ENCODE data around the gene GNAQ.
"Not testable (repeated sequence)": the region's sequence is repeated elsewhere in the genome, so short reads cannot be mapped to it uniquely, and the experiment has no call there.

The GNAQ gene

GRCh38 chr9:78031444-78031892 is at the start of gene GNAQ:
Gene GNAQ, minus strand, starts transcription at chr9:78031811. Its CDS starts 576 bp downstream, at chr9:78031235.
- DNase-seq = peak in 6 of 51 donors; percentile 37 to 69 (median 51)

DNA sequence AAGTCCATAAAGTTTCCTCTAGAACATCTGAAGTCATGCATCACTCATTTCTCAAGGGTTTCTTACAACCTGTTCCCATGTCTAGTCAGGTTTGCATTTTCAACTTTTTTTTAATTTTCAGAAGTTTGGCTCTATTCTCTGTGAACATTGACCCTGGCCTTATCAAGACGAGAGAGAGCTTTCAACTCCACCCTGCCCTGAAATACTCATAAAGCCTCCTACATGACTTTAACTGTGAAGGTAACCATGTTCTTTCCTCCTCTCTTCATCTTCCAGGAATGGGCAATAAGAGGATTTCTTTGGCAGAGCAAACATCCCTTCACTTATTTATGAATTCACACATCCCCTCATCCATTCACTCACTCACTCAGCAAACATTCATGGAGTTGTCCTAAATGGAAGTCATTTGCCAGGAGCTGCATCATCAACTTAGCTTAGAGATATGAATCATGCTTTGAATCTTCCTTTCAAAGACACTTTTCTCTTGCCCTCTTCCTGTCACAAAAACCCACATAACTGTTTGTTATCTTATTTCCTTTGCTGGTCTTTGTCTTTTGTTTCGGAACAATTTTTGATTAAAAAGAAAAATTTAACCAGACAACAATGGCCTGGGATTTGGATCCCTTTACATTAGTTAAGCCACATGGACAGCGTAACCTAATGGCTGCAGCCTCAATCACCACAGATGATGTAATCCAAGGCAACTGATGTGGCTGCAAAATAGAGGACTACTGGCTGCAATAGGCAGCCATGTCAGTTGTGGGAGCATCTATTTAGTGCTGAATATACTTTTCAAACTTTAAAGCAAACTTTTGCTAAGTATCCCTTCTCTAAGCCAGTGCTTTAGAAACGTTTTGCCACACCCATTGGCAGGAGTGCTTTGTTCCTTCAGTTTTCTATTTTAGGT is 43.0 kb upstream of the GNAQ start:
- DNase-seq = no peak

DNA sequence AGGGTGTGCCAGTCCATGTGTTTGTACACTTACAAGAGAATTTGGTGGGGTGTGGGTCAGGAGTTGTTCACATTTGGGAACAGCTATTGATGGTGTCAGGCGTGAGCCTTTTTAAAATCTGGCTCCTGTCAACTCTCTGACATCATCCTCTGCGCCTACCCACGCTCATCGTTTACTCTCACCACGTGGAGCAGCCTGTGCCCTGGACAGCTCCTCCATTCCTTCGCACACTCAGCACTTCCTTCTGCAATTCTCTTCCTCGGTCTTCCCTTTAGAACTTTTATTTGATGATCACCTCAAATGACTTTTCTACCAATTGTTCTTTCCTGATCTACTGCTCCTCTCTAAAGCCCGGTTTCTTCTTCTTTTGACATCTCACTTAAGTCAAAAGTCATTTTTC is 42.1 kb upstream of the GNAQ start:
- DNase-seq = no peak

DNA sequence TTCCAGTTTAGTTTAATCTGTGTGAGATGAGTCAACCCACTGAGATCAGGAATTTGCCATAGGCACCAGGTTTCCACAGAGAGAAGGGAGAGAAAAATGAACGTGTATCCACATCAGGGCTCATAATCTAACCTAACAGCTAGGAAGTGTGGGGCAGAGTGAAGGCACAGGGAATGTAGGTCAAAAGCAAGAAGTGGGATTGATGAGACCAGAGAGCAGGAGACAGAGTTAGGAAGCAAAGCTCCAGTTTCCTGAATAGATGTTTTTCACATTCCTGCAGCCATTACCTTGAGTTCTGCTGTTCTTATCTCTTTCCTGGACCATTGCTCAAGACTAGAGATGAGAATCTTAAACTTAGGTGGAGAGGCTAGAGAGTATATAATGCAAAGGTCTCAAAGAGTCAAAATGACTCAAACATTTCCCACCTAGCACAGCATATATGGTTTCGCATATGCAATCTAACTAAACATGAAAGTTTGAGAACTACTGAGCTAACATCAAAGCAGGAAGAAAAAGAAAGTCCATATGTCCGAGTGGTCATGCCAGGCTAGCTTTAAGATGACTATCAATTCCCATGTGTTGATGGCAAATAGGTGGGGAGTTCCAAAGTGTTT is 41.1 kb upstream of the GNAQ start:
- no peak for DNase-seq

DNA sequence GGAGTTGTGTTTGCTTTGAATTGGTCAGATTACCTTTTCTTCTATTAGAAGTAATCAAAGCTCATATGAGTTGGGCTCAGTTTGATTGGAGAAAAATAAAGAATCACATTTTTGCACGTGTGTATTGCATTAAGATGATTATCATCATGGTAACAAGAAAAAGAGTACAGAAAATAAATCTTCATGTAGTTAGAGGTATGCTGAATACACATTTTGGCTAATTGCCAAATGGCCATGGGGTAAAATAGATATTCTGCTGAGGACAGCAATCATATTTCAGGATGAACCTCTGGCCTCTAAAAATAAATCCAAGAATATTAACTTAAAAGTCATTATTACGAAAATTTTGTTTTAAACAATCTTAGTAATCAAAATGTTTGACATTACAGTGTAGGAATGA is 38.9 kb upstream of the GNAQ start:
- DNase-seq = no peak

- peak in 23 of 51 donors; percentile 1 to 68 (median 16) for DNase-seq
Measured at GRCh38 chr9:78064075-78064474, 32.5 kb upstream of the GNAQ start.

DNA sequence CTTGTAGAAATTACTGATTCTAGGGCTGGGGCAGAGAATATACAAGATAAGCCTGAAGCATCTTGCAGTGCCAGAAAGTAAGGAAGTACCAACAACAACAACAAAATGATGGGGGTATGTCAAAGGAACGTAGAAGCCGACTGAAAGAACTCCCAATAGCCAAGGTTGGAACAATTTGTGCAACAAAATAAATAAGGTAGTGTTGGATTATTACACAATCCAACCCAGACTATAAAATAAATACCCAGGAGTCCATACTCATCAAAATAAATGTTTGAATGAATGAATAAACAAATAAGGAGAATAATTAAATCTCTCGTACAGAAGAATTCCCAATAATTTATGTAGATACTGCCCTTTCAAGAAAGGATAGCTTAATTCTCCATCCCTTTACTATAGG is 31.1 kb upstream of the GNAQ start:
- no peak for DNase-seq

DNA sequence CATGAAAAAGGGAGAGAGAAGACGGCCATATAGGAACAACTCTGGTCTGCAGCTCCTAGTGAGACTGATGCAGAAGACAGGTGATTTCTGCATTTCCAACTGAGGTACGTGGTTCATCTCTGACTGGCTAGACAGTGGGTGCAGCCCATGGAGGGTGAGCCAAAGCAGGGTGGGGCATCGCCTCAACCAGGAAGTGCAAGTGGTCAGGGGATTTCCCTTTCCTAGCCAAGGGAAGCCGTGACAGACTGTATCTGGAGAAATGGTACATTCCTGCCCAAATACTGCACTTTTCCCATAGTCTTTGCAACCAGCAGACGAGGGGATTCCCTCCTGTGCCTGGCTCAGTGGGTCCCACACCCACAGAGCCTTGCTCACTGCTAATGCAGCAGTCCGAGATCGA is 22.6 kb upstream of the GNAQ start:
- not testable (repeated sequence) for DNase-seq

GRCh38 chr9:78053627-78054026 is 22.0 kb upstream of the GNAQ start:
- no peak for DNase-seq

DNA sequence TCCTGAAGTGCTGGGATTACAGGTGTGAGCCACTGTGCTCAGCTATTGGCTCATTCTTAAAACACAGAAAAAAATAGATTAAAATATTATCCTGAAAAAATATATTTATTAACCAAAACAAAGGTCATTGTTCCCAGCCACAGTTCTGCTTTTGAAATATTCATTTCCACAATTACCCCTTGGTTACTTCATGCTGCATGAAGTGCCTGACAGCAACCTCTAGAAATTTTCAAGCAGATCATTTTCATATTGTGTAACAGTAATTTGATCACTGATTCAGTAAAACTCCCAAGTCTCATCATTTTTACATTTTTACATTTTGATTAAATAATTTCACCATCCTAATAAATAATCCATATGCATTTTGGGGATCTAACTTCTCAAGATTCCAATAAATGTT is 18.8 kb upstream of the GNAQ start:
- no peak for DNase-seq

DNA sequence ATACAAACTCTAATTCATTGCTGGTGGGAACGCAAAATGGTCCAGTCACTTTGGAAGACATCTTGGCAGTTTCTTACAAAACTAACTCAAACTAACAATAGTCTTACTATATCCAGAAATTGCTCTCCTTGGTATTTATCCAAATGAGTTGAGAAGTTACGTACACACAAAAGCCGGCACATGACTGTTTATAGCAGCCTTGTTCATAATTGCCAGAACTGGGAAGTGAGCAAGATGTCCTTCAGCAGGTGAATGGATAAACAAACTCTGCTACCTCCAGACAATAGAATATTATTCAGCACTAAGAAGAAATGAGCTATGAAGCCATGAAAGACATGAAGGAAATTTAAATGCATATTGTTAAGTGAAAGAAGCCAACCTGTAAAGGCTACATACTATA is 17.9 kb upstream of the GNAQ start:
- no peak for DNase-seq

DNA sequence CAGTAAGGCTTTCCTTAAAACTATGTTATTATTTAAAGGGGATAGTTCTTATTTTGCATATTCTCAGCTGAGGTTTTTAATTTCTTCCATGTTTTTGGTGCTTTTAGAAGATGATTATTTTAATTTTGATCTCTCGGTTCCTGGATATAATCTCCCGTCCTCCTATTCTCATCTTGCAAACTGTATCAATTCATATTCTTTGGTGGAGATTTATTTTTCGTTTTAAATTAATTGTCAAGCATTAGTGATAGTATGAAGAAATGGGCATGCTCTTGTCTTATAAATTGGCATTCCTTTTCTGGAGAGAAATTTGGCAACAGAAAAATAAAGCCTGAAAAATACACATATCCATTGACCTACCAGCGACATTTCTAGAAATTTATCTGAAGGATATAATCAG is 15.5 kb upstream of the GNAQ start:
- no peak for DNase-seq

DNA sequence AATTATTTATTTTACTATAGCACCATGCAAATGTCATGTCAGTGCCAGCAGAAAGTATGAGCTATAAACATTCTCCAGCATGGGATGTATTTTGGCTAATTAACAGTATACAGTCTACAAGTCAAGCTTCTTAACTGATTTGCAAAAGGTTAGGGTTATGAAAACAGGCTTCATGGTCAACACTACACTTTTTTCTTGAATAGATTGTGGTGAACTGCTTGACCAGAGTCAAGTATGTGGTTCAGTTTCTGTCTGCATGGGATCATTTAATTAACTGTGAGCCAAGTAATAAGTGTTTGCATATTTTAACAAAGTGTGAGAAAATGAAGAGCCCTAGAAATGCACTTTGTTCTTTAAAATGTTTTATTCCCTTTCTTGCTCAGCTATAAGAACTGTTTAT is 14.5 kb upstream of the GNAQ start:
- DNase-seq = no peak

DNA sequence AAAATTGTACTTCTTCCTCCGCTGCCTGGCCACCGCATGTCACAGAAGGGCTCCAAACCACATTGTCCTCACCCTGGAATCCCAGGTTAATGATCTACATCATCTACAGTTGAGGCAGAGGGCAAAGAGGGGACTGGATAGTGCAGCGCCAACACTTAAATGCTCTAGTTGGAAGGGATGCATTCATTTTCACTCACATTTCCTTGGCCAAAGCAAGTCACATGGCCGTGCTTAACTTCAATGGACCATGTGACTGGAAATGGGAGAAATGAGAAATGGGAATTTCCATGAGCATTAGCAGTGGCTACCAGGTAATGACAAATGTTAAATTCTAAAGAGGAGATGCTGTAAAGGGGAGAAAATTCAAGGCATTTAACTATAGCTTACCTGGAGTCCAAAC is 13.3 kb upstream of the GNAQ start:
- no peak for DNase-seq

- no peak for DNase-seq
Measured at GRCh38 chr9:78044189-78044588, 12.6 kb upstream of the GNAQ start.

GRCh38 chr9:78041971-78042370 is 10.4 kb upstream of the GNAQ start:
- DNase-seq = peak in 4 of 51 donors; percentile 6 to 28 (median 10)

DNA sequence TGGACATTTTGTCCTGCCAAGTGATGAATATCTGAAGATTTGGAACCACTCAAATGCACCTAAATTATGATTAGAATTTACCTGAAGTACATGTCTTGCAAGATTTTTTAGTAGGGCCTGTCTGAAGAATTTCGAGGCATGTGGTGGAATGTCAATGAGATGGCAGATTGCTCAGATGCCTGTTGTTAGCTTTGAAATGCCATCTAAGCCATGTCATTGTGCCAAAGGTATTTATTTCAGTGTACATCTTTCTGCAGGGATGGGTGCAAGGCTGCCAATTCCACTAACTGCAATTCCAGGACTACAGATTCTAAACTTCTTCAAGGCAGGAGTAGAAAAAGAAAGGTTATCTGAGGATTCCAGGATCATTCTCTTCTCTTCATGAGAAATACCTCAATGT is 9.1 kb upstream of the GNAQ start:
- no peak for DNase-seq

GRCh38 chr9:78038620-78039300 is 7.1 kb upstream of the GNAQ start:
- no peak for DNase-seq

DNA sequence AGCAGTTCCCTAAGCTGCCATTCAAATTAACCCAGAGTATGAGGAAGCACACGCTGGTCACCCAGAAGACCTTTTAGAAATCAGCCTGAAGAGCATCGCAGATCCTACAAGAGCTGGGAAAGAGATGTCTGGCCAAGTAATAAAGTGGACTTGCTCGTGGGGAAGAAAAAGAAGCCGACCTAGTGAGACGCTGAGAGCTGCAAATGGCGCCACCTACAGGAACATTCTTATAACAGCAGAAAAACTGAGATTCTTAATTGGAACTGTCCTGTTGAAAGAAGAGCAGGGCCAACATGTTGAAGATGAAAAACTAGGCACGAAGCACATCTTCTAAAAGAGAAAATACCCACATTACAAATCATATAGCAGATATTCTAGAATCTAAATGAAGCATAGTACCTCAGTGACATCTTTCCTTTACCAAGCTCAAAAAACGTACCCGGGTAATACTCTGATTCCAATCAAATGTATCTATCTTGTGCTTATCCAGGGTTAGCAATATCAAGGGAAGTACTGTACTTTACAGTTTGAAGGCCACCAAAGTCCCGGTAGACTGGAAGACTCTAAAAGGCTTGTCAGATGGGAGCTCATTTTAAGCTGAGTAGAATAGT is 3.9 kb upstream of the GNAQ start:
- peak in 30 of 51 donors; percentile 6 to 86 (median 42) for DNase-seq

GRCh38 chr9:78033870-78034269 is 2.3 kb upstream of the GNAQ start:
- no peak for DNase-seq

DNA sequence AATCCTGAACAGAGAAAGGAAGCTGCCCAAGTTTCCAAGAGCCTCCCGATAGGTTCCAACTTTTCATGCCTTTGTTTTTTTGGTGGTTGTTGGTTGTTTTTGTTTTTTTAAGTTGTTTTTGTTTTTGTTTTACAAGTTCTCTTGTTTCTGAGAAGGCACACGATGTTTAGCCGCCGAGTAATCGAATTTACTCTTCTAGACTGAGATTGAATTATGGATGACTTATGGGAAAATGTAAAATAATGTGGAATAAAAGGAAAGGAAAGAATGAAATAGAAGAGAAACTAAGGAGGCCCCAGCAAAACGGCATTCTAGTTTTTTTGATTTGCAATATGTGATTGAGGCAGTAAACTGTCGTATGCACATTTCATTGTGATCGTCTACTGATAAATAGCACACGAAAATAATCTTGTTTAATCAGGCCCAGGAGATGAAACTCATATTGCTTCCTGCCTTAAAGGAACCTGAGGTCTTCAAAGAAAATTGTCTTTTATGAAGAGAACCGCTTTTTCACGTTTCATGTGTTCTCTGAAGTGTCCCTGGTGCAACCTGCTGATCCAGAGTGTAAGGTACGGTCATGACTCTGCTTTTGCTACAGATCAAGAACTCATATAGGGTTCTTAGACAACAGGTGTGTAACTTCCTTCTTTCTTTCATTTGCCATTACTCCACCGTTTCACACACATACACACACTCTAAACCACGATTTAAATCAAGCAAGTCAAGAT is 1.3 kb upstream of the GNAQ start:
- no peak for DNase-seq

Data from hypothalamus (tissue), 51 donors.